ENCODE measurements around the gene CEBPA.
"Not testable (repeated sequence)": the region's sequence is repeated elsewhere in the genome, so short reads cannot be mapped to it uniquely, and the experiment has no call there.

- not testable (repeated sequence) for TF ChIP-seq EZH2 (IDR thresholded peaks at IDR 0.05; ENCODE audit: borderline replicate concordance, low read depth, low read length, severe bottlenecking); CTCF (IDR thresholded peaks at IDR 0.05; ENCODE audit: borderline replicate concordance, extremely low read depth, low read length, poor library complexity, severe bottlenecking)
These were observed 15.7 kb upstream of the CEBPA start for GRCh38 chr19:33317991-33318390.
